Brain microvascular endothelial cell (primary cell): Measurements from ENCODE around the gene GBP6.

ENCODE experiments used
- DNase-seq: peaks from one replicate; pipeline ENCODE4 v3.0.0-alpha.2; 2020
- H3K27ac ChIP-seq: fragments of 250-450 bp; sonication (Bioruptor Pico); 2 replicates; pipeline ENCODE4 v1.5.1; 2020; ENCODE audit warnings: mild to moderate bottlenecking, moderate library complexity
- H3K27me3 ChIP-seq: fragments of 250-450 bp; sonication (Bioruptor Pico); replicated peaks from 2 replicates; pipeline ENCODE4 v1.5.1; 2020; ENCODE audit warnings: mild to moderate bottlenecking
- H3K36me3 ChIP-seq: fragments of 250-450 bp; sonication (Bioruptor Pico); replicated peaks from 2 replicates; pipeline ENCODE4 v1.5.1; 2020; ENCODE audit warnings: mild to moderate bottlenecking
- H3K4me3 ChIP-seq: 2 replicates; pipeline ENCODE4 v1.5.1; 2011; ENCODE audit warnings: low read depth, mild to moderate bottlenecking, control low read depth, low read length, moderate library complexity
- CTCF ChIP-seq: IDR thresholded peaks from 2 replicates; pipeline ENCODE4 v1.5.1; 2011; ENCODE audit warnings: low read depth, mild to moderate bottlenecking, moderate library complexity, low read length, control low read depth, inconsistent platforms; ENCODE audit errors: missing control alignments
- in situ Hi-C: cut with HindIII; loops from 2 replicates; pipeline ENCODE4 v1.10.0; 2017; ENCODE audit warnings: low sequenced_read_pairs, low pct_ligation_motif_present

Gene GBP6

GRCh38 chr1:89352421-89352820 lies 11.4 kb upstream of the GBP6 start:
- Histone ChIP-seq H3K4me3 (no peak overlapping the region), H3K27me3 (no peaks in the 10 kb centered on the region), H3K36me3 (no peaks in the 10 kb centered on the region), H3K27ac (no peak overlapping the region)
- in situ Hi-C loops, result no loop called here
- no peak for DNase-seq
- no peak for TF ChIP-seq CTCF

- TF ChIP-seq CTCF, result no peak
- Histone ChIP-seq H3K27me3 (no peaks in the 10 kb centered on the region), H3K27ac (no peak overlapping the region), H3K36me3 (no peaks in the 10 kb centered on the region), H3K4me3 (no peak overlapping the region)
- in situ Hi-C loops, result no loop called here
- no peak for DNase-seq
Observed at GRCh38 chr1:89354205-89354604, 9.7 kb upstream of the GBP6 start.

- H3K27ac ChIP-seq, result no peak overlapping the region
- DNase-seq, result no peak
- in situ Hi-C loops, result no loop called here
- H3K36me3 ChIP-seq, result no peaks in the 10 kb centered on the region
- no peaks in the 10 kb centered on the region for H3K27me3 ChIP-seq
- H3K4me3 ChIP-seq, result no peak overlapping the region
- TF ChIP-seq CTCF, result no peak
Observed at GRCh38 chr1:89355056-89355455, 8.8 kb upstream of the GBP6 start.

- in situ Hi-C loops, result no loop called here
- no peaks in the 10 kb centered on the region for H3K36me3 ChIP-seq
- H3K27me3 ChIP-seq, result no peaks in the 10 kb centered on the region
- no peak overlapping the region for H3K4me3 ChIP-seq
- no peak for TF ChIP-seq CTCF
- no peak overlapping the region for H3K27ac ChIP-seq
- DNase-seq, result no peak
Observed at GRCh38 chr1:89356658-89357400, 7.0 kb upstream of the GBP6 start.

GRCh38 chr1:89358287-89358893 lies 5.5 kb upstream of the GBP6 start:
- peak; percentile 59 for DNase-seq
- in situ Hi-C loops, result no loop called here
- peak; percentile 83 for TF ChIP-seq CTCF
- no peaks in the 10 kb centered on the region for H3K27me3 ChIP-seq
- no peaks in the 10 kb centered on the region for H3K36me3 ChIP-seq
- H3K4me3 ChIP-seq, result no peak overlapping the region
- no peak overlapping the region for H3K27ac ChIP-seq
